ENCODE results near the gene PPARD.
"Not testable (repeated sequence)": the region's sequence is repeated elsewhere in the genome, so short reads cannot be mapped to it uniquely, and the experiment has no call there.

The PPARD gene

DNA sequence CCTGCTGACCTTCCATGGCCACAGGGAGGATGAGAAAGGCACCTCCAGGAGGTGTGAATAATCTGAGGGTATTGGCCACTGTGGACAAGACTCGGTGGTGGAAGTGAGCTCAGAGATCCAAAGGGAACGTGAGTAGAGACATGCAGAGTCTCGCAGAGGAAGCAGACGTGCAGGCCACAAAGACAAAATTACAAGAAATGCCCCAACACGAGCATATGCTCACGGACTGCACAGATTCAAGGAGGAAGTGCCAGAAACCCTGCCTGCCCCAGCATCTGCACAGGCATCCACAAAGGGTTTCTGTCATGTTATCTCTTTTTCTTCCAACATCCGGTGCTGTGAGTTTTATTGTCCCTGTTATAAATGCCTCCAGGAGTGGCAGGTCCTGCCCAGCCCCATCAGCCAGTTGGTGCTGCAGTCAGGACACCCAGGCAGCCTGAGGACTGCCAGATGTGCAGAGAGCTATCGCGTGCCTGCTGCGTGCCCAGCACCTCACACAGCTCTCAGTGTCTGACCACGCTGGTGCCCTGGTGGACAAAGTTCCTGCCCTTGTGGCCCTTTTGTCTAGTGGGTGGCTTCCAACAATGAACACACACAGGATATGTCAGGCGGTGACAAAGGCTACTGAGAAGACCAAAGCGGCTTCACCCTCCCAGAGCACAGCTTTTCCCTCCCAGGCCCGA is 75.8 kb downstream of the PPARD start:
- Histone ChIP-seq H3K36me3 (ENCODE audit: control insufficient read depth in 1 of 2, insufficient read depth in 2 of 2, low read length in 2 of 2) (peaks cover 14 to 25% of the 10 kb centered on the region in 2 donors), H3K4me3 (ENCODE audit: low read depth in 1 of 2, low read length in 2 of 2) (no peak overlapping the region), H3K9me3 (ENCODE audit: control insufficient read depth in 1 of 2, low read length in 2 of 2) (no peaks in the 10 kb centered on the region), H3K27me3 (ENCODE audit: low read depth, low read length) (no peaks in the 10 kb centered on the region), H3K27ac (ENCODE audit: low read length) (no peak overlapping the region), H3K4me1 (ENCODE audit: control insufficient read depth in 1 of 2, insufficient read depth in 2 of 2, low read length in 2 of 2) (peaks cover 0 to 14% of the 10 kb centered on the region in 2 donors)

GRCh38 chr6:35419417-35419816 is 77.1 kb downstream of the PPARD start:
- Histone ChIP-seq H3K27ac (ENCODE audit: low read length) (no peak overlapping the region), H3K36me3 (ENCODE audit: control insufficient read depth in 1 of 2, insufficient read depth in 2 of 2, low read length in 2 of 2) (peaks cover 18 to 32% of the 10 kb centered on the region in 2 donors), H3K9me3 (ENCODE audit: control insufficient read depth in 1 of 2, low read length in 2 of 2) (no peaks in the 10 kb centered on the region), H3K4me1 (ENCODE audit: control insufficient read depth in 1 of 2, insufficient read depth in 2 of 2, low read length in 2 of 2) (peaks cover 0 to 14% of the 10 kb centered on the region in 2 donors), H3K4me3 (ENCODE audit: low read depth in 1 of 2, low read length in 2 of 2) (no peak overlapping the region), H3K27me3 (ENCODE audit: low read depth, low read length) (no peaks in the 10 kb centered on the region)

DNA sequence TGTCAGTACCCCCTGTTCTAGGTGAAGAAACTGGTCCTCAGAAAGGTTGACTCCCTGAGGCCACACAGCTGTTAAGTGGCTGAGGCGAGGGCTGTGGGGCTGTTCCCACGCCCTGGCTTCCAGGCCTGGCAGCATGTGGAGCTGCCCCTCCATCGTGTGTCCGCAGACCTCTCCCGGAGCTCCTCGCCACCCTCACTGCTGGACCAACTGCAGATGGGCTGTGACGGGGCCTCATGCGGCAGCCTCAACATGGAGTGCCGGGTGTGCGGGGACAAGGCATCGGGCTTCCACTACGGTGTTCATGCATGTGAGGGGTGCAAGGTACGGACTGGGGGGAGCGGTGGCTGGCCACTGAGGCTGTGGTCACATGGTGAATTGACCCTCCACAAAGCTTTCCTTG is 77.6 kb downstream of the PPARD start:
- no peak overlapping the region for H3K27ac ChIP-seq (ENCODE audit: low read length)
- H3K9me3 ChIP-seq (ENCODE audit: control insufficient read depth in 1 of 2, low read length in 2 of 2): no peaks in the 10 kb centered on the region
- H3K4me3 ChIP-seq (ENCODE audit: low read depth in 1 of 2, low read length in 2 of 2): no peak overlapping the region
- no peaks in the 10 kb centered on the region for H3K27me3 ChIP-seq (ENCODE audit: low read depth, low read length)
- peaks cover 0 to 8% of the 10 kb centered on the region in 2 donors for H3K4me1 ChIP-seq (ENCODE audit: control insufficient read depth in 1 of 2, insufficient read depth in 2 of 2, low read length in 2 of 2)
- peaks cover 22 to 37% of the 10 kb centered on the region in 2 donors for H3K36me3 ChIP-seq (ENCODE audit: control insufficient read depth in 1 of 2, insufficient read depth in 2 of 2, low read length in 2 of 2)

GRCh38 chr6:35425284-35425683 is 82.9 kb downstream of the PPARD start:
- no peak overlapping the region for H3K4me3 ChIP-seq (ENCODE audit: low read depth in 1 of 2, low read length in 2 of 2)
- peaks cover 28 to 49% of the 10 kb centered on the region in 2 donors for H3K36me3 ChIP-seq (ENCODE audit: control insufficient read depth in 1 of 2, insufficient read depth in 2 of 2, low read length in 2 of 2)
- H3K9me3 ChIP-seq (ENCODE audit: control insufficient read depth in 1 of 2, low read length in 2 of 2): peaks cover 8 to 12% of the 10 kb centered on the region in 2 donors
- H3K4me1 ChIP-seq (ENCODE audit: control insufficient read depth in 1 of 2, insufficient read depth in 2 of 2, low read length in 2 of 2): peaks cover 0 to 6% of the 10 kb centered on the region in 2 donors
- H3K27me3 ChIP-seq (ENCODE audit: low read depth, low read length): no peaks in the 10 kb centered on the region
- no peak overlapping the region for H3K27ac ChIP-seq (ENCODE audit: low read length)

- Histone ChIP-seq H3K27ac (ENCODE audit: low read length) (no peak overlapping the region), H3K36me3 (ENCODE audit: control insufficient read depth in 1 of 2, insufficient read depth in 2 of 2, low read length in 2 of 2) (peaks cover 28 to 47% of the 10 kb centered on the region in 2 donors)
Measured at GRCh38 chr6:35426074-35426473, 83.7 kb downstream of the PPARD start.

GRCh38 chr6:35427435-35427834 is 85.1 kb downstream of the PPARD start:
- Histone ChIP-seq H3K27me3 (ENCODE audit: low read depth, low read length) (no peaks in the 10 kb centered on the region), H3K27ac (ENCODE audit: low read length) (no peak overlapping the region), H3K4me3 (ENCODE audit: low read depth in 1 of 2, low read length in 2 of 2) (no peak overlapping the region), H3K36me3 (ENCODE audit: control insufficient read depth in 1 of 2, insufficient read depth in 2 of 2, low read length in 2 of 2) (peaks cover 20 to 38% of the 10 kb centered on the region in 2 donors), H3K4me1 (ENCODE audit: control insufficient read depth in 1 of 2, insufficient read depth in 2 of 2, low read length in 2 of 2) (peaks cover 0 to 6% of the 10 kb centered on the region in 2 donors), H3K9me3 (ENCODE audit: control insufficient read depth in 1 of 2, low read length in 2 of 2) (peaks cover 8 to 12% of the 10 kb centered on the region in 2 donors)

More at GRCh38 chr6:35426074-35426473, 83.7 kb downstream of the PPARD start:
- Histone ChIP-seq H3K9me3 (ENCODE audit: control insufficient read depth in 1 of 2, low read length in 2 of 2) (peaks cover 8 to 12% of the 10 kb centered on the region in 2 donors), H3K4me3 (ENCODE audit: low read depth in 1 of 2, low read length in 2 of 2) (no peak overlapping the region), H3K4me1 (ENCODE audit: control insufficient read depth in 1 of 2, insufficient read depth in 2 of 2, low read length in 2 of 2) (peaks cover 0 to 6% of the 10 kb centered on the region in 2 donors), H3K27me3 (ENCODE audit: low read depth, low read length) (no peaks in the 10 kb centered on the region)

DNA sequence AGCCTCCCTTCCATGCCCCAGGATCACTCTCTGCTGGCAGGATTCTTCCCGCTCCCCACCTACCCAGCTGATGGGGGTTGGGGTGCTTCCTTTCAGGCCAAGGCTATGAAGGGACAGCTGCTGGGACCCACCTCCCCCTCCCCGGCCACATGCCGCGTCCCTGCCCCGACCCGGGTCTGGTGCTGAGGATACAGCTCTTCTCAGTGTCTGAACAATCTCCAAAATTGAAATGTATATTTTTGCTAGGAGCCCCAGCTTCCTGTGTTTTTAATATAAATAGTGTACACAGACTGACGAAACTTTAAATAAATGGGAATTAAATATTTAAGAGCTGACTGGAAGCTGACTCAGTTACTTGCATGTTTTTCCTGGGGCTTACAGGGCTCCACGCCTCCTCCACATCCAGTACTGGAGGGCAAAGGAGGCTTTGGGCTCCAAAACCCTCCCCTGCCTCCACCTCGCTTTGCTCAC is 85.5 kb downstream of the PPARD start:
- Histone ChIP-seq H3K4me1 (ENCODE audit: control insufficient read depth in 1 of 2, insufficient read depth in 2 of 2, low read length in 2 of 2) (peaks cover 0 to 6% of the 10 kb centered on the region in 2 donors), H3K27ac (ENCODE audit: low read length) (no peak overlapping the region), H3K27me3 (ENCODE audit: low read depth, low read length) (no peaks in the 10 kb centered on the region), H3K4me3 (ENCODE audit: low read depth in 1 of 2, low read length in 2 of 2) (no peak overlapping the region), H3K36me3 (ENCODE audit: control insufficient read depth in 1 of 2, insufficient read depth in 2 of 2, low read length in 2 of 2) (peaks cover 17 to 35% of the 10 kb centered on the region in 2 donors), H3K9me3 (ENCODE audit: control insufficient read depth in 1 of 2, low read length in 2 of 2) (peaks cover 8 to 12% of the 10 kb centered on the region in 2 donors)

DNA sequence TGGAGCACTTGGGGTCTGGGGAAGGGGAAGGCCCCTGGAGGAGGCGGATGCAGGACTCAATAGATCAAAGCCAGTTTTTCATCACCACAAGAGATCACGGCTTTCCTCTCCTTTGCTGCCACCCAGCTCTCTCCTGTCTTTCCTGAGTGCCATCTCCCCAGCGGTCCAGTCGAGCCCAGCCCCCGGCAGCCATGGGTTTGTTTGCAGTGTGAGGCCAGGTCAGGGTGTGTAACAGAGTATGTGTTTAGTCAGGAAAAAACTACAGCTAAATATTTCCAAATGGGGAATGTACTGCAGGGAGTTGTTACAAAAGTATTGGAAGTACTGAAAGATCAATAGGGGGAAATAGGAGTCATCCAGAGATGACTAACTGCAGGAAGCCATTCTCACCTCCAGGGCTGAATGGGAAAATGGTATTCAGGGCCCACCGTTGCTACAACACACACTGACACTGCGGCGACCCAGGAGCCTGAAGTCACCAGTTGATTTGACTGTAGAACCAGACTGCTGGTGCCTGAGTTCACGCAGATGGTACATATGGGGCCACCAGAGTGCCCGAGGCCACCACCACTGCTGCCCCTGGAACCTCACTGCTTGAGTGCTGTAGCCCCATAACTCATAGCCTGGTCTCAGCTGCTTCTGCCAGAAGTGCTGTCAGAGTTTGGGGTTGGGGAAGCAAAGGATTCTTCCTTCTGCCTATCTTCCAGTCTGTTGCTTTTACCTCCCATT is 86.2 kb downstream of the PPARD start:
- Histone ChIP-seq H3K36me3 (ENCODE audit: control insufficient read depth in 1 of 2, insufficient read depth in 2 of 2, low read length in 2 of 2) (peaks cover 17 to 35% of the 10 kb centered on the region in 2 donors), H3K4me3 (ENCODE audit: low read depth in 1 of 2, low read length in 2 of 2) (no peak overlapping the region)

GRCh38 chr6:35429463-35429862 is 87.1 kb downstream of the PPARD start:
- Histone ChIP-seq H3K27me3 (ENCODE audit: low read depth, low read length) (no peaks in the 10 kb centered on the region), H3K4me1 (ENCODE audit: control insufficient read depth in 1 of 2, insufficient read depth in 2 of 2, low read length in 2 of 2) (peaks cover 0 to 6% of the 10 kb centered on the region in 2 donors), H3K4me3 (ENCODE audit: low read depth in 1 of 2, low read length in 2 of 2) (no peak overlapping the region), H3K36me3 (ENCODE audit: control insufficient read depth in 1 of 2, insufficient read depth in 2 of 2, low read length in 2 of 2) (peaks cover 10 to 26% of the 10 kb centered on the region in 2 donors), H3K9me3 (ENCODE audit: control insufficient read depth in 1 of 2, low read length in 2 of 2) (peaks cover 8 to 12% of the 10 kb centered on the region in 2 donors), H3K27ac (ENCODE audit: low read length) (no peak overlapping the region)

More for the DNA sequence above, 86.2 kb downstream of the PPARD start:
- Histone ChIP-seq H3K9me3 (ENCODE audit: control insufficient read depth in 1 of 2, low read length in 2 of 2) (peaks cover 8 to 12% of the 10 kb centered on the region in 2 donors), H3K27ac (ENCODE audit: low read length) (no peak overlapping the region), H3K4me1 (ENCODE audit: control insufficient read depth in 1 of 2, insufficient read depth in 2 of 2, low read length in 2 of 2) (peaks cover 0 to 6% of the 10 kb centered on the region in 2 donors), H3K27me3 (ENCODE audit: low read depth, low read length) (no peaks in the 10 kb centered on the region)

GRCh38 chr6:35432291-35432690 is 89.9 kb downstream of the PPARD start:
- Histone ChIP-seq H3K4me3 (ENCODE audit: low read depth in 1 of 2, low read length in 2 of 2) (no peak overlapping the region), H3K9me3 (ENCODE audit: control insufficient read depth in 1 of 2, low read length in 2 of 2) (peaks cover 8 to 12% of the 10 kb centered on the region in 2 donors), H3K36me3 (ENCODE audit: control insufficient read depth in 1 of 2, insufficient read depth in 2 of 2, low read length in 2 of 2) (no peaks in the 10 kb centered on the region), H3K27me3 (ENCODE audit: low read depth, low read length) (no peaks in the 10 kb centered on the region), H3K4me1 (ENCODE audit: control insufficient read depth in 1 of 2, insufficient read depth in 2 of 2, low read length in 2 of 2) (peaks cover 0 to 4% of the 10 kb centered on the region in 2 donors), H3K27ac (ENCODE audit: low read length) (no peak overlapping the region)

- not testable (repeated sequence) for H3K4me3 ChIP-seq (ENCODE audit: low read depth in 1 of 2, low read length in 2 of 2); H3K36me3 ChIP-seq (ENCODE audit: control insufficient read depth in 1 of 2, insufficient read depth in 2 of 2, low read length in 2 of 2); H3K27me3 ChIP-seq (ENCODE audit: low read depth, low read length); H3K4me1 ChIP-seq (ENCODE audit: control insufficient read depth in 1 of 2, insufficient read depth in 2 of 2, low read length in 2 of 2); H3K27ac ChIP-seq (ENCODE audit: low read length)
- H3K9me3 ChIP-seq (ENCODE audit: control insufficient read depth in 1 of 2, low read length in 2 of 2): peaks cover 8 to 12% of the 10 kb centered on the region in 2 donors
Measured at GRCh38 chr6:35432702-35433101, 90.3 kb downstream of the PPARD start.

All from muscle layer of duodenum (tissue), 2 donors.